OCI-LY3 (cell line): ENCODE measurements around the gene GABRG3.

ENCODE experiments used
- H2AFZ ChIP-seq: fragments of 200-600, 300-600 bp; shearing (Covaris generic); 2 replicates; pipeline ENCODE4 v1.6.0; 2014; ENCODE audit warnings: antibody characterized with exemption, low read depth, low read length
- H3K27ac ChIP-seq: fragments of 200-600, 300-600 bp; sonication (generic); 2 replicates; pipeline ENCODE4 v1.5.1; 2014; ENCODE audit warnings: mild to moderate bottlenecking, low read length, moderate library complexity, mixed read lengths
- H3K27me3 ChIP-seq: fragments of 200-600, 300-600 bp; sonication (generic); 2 replicates; pipeline ENCODE4 v1.6.1; 2014; ENCODE audit warnings: low read depth, low read length, mixed read lengths
- H3K36me3 ChIP-seq: fragments of 200-600, 300-600 bp; sonication (generic); replicated peaks from 2 replicates; pipeline ENCODE3; 2014; ENCODE audit warnings: low read depth, low read length, mixed read lengths
- H3K4me1 ChIP-seq: fragments of 300-600, 200-600 bp; sonication (generic); 2 replicates; pipeline ENCODE4 v1.6.1; 2014; ENCODE audit warnings: low read length, mixed read lengths
- H3K4me2 ChIP-seq: fragments of 200-600, 300-600 bp; sonication (generic); 2 replicates; pipeline ENCODE4 v1.6.1; 2014; ENCODE audit warnings: low read length, mixed read lengths
- H3K4me3 ChIP-seq: fragments of 300-600, 200-600 bp; sonication (generic); 2 replicates; pipeline ENCODE4 v1.5.1; 2014; ENCODE audit warnings: antibody characterized with exemption, mild to moderate bottlenecking, low read length, moderate library complexity
- H3K79me2 ChIP-seq: fragments of 300-600, 200-600 bp; shearing (Covaris generic); 2 replicates; pipeline ENCODE4 v1.6.1; 2014; ENCODE audit warnings: mild to moderate bottlenecking, low read length, mixed read lengths
- H3K9ac ChIP-seq: fragments of 300-600, 200-600 bp; shearing (Covaris generic); 2 replicates; pipeline ENCODE4 v1.6.0; 2014; ENCODE audit warnings: mild to moderate bottlenecking, low read length, moderate library complexity
- H3K9me3 ChIP-seq: fragments of 200-600, 300-600 bp; shearing (Covaris generic); 2 replicates; pipeline ENCODE4 v1.6.1; 2014; ENCODE audit warnings: low read length, mixed read lengths; ENCODE audit not compliant: insufficient read depth
- H4K20me1 ChIP-seq: fragments of 200-600, 300-600 bp; sonication (generic); 2 replicates; pipeline ENCODE4 v1.6.1; 2016; ENCODE audit warnings: low read length, mixed read lengths; ENCODE audit not compliant: insufficient read depth
- EZH2phosphoT487 ChIP-seq: fragments of 200-600 bp; shearing (Covaris generic); IDR thresholded peaks from 2 replicates; pipeline ENCODE4 v1.6.1; 2018; ENCODE audit warnings: antibody characterized with exemption, mixed run types, low read depth
- TF ChIP-seq, protein P1 (sequence below): fragments of 200-600, 300-600 bp; sonication (generic); IDR thresholded peaks from 2 replicates; pipeline ENCODE4 v1.5.1; 2014; ENCODE audit warnings: antibody characterized with exemption, low read length, low read depth

Gene GABRG3

DNA sequence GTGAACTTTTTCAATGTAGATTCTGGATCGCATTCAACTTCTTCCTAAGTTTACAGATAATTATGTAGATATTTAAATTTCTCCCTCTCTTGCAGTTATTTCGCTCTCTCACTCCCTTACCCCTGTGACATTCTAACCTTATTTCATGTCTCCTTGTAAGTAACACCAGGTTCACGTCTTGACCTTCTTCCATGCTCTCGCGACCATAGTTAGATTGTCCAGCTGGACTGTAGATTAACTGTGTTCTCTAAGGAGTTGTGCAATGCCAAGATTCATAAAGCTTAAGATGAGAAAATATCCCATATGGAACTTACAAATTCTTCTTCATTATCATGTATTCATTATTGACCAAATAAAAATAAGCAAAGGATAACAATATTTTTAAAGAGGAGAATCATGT, 430.5 kb downstream of the GABRG3 start:
- no peaks in the 10 kb centered on the region for H3K9me3 ChIP-seq
- no peak for TF ChIP-seq EZH2phosphoT487
- TF ChIP-seq, protein P1, sequence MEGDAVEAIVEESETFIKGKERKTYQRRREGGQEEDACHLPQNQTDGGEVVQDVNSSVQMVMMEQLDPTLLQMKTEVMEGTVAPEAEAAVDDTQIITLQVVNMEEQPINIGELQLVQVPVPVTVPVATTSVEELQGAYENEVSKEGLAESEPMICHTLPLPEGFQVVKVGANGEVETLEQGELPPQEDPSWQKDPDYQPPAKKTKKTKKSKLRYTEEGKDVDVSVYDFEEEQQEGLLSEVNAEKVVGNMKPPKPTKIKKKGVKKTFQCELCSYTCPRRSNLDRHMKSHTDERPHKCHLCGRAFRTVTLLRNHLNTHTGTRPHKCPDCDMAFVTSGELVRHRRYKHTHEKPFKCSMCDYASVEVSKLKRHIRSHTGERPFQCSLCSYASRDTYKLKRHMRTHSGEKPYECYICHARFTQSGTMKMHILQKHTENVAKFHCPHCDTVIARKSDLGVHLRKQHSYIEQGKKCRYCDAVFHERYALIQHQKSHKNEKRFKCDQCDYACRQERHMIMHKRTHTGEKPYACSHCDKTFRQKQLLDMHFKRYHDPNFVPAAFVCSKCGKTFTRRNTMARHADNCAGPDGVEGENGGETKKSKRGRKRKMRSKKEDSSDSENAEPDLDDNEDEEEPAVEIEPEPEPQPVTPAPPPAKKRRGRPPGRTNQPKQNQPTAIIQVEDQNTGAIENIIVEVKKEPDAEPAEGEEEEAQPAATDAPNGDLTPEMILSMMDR, result no peak

DNA sequence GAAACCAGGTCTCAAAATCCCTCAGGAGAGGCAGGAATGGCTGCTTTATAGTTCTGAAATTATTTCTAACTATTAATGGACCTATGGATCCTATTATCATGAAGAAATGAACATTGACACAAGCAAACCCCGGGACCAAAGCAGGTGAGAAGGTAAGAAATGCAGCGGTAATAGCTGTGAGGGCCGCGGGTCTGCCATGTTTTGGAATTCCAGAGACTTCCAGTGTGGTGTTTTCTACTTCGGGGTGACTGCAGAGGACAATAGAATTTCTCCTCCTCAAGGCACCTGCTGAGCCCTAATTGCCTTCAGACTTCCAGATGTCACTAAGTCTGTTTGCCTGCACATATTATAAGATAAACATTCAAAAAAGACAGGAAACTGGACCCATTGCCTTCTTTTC, 437.4 kb downstream of the GABRG3 start:
- no peaks in the 10 kb centered on the region for H3K9me3 ChIP-seq
- H3K9ac ChIP-seq, result no peak overlapping the region
- H2AFZ ChIP-seq, result no peak overlapping the region
- H3K36me3 ChIP-seq, result no peaks in the 10 kb centered on the region
- H4K20me1 ChIP-seq, result no peaks in the 10 kb centered on the region
- H3K27ac ChIP-seq, result no peak overlapping the region
- H3K4me1 ChIP-seq, result no peaks in the 10 kb centered on the region
- TF ChIP-seq EZH2phosphoT487, result no peak
- TF ChIP-seq, protein P1, result no peak
- no peak overlapping the region for H3K4me2 ChIP-seq
- no peaks in the 10 kb centered on the region for H3K79me2 ChIP-seq
- no peak overlapping the region for H3K4me3 ChIP-seq
- no peaks in the 10 kb centered on the region for H3K27me3 ChIP-seq

More for the DNA sequence above, 430.5 kb downstream of the GABRG3 start:
- Histone ChIP-seq H4K20me1 (no peaks in the 10 kb centered on the region), H3K79me2 (no peaks in the 10 kb centered on the region), H2AFZ (no peak overlapping the region), H3K4me3 (no peak overlapping the region), H3K9ac (no peak overlapping the region), H3K27ac (no peak overlapping the region), H3K4me2 (no peak overlapping the region), H3K27me3 (no peaks in the 10 kb centered on the region), H3K36me3 (no peaks in the 10 kb centered on the region), H3K4me1 (no peaks in the 10 kb centered on the region)

DNA sequence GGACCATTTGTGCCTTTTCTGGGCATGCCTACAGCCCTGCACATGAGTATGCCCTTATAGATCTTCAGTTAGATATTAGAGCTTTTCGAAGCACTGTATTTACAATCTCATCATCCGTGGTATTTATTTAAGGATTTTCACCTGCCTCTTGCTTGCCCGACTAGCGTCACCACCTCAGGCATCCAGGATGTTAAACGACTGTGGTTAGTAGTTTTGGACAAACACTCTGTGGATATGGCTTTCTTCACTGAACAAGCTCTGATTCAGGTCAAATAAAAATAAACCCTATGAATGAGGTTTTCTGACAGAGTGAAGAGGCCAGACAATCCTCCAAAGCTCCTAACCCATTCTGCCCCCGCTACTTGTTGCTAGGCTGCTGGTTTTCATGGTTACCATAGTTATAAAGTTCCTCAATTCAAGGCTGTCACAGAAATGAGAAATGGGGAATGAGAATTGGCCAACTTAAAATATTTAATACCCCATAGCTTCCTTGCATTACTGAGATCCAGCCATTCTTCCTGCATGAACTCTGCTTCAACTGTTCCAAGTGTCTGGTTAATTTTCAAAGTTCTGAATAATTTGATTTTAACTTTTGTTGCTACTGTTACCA, 440.1 kb downstream of the GABRG3 start:
- TF ChIP-seq, protein P1, result no peak
- no peak for TF ChIP-seq EZH2phosphoT487
- Histone ChIP-seq H3K4me3 (no peak overlapping the region), H4K20me1 (no peaks in the 10 kb centered on the region), H3K27ac (no peak overlapping the region), H3K9me3 (no peaks in the 10 kb centered on the region), H3K79me2 (no peaks in the 10 kb centered on the region), H2AFZ (no peak overlapping the region), H3K9ac (no peak overlapping the region), H3K27me3 (no peaks in the 10 kb centered on the region), H3K4me2 (no peak overlapping the region), H3K4me1 (no peaks in the 10 kb centered on the region), H3K36me3 (no peaks in the 10 kb centered on the region)

DNA sequence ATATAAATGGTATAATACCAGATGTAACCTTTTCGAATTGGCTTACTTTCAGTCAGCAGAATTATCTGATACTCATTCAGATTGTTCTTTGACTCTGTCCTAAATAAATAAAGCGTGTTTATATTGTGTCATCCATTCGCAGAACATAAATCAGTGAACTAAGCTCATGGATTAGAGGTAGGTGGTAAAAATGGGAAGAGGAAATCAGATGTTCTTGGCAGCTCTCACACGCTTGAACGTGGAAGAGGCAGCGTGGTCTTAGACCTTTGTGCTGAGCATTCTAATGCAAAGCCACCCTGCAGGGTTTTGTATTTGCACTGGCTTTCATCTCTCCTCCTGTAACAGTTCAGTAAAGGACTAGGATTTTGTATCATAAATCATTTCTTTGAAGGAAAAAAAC, 441.4 kb downstream of the GABRG3 start:
- Histone ChIP-seq H3K79me2 (no peaks in the 10 kb centered on the region), H3K9ac (no peak overlapping the region), H4K20me1 (no peaks in the 10 kb centered on the region), H3K4me3 (no peak overlapping the region), H2AFZ (no peak overlapping the region), H3K4me2 (no peak overlapping the region), H3K27ac (no peak overlapping the region), H3K27me3 (no peaks in the 10 kb centered on the region), H3K4me1 (no peaks in the 10 kb centered on the region), H3K36me3 (no peaks in the 10 kb centered on the region), H3K9me3 (no peaks in the 10 kb centered on the region)
- no peak for TF ChIP-seq EZH2phosphoT487
- TF ChIP-seq, protein P1, result no peak
